ENCODE measurements around the gene POLR3F. TPM values are rescaled to one million over a fixed set of nuclear protein-coding genes. Genes with fewer than 3 reads are reported as not detected.

The POLR3F gene
- total and polyA plus RNA-seq, 4 donors: 6.5 to 13.3 (median 7.5) TPM

GRCh38 chr20:18436847-18437246, 30.3 kb upstream of the POLR3F start:
- Histone ChIP-seq H3K27ac (ENCODE audit: low read depth in 1 of 2, low read length in 1 of 2) (no peak overlapping the region), H3K9me3 (ENCODE audit: control insufficient read depth in 4 of 4, insufficient read depth in 3 of 4, low read length in 3 of 4) (no peaks in the 10 kb centered on the region), H3K4me1 (ENCODE audit: control insufficient read depth in 5 of 5, insufficient read depth in 5 of 5, low read length in 5 of 5) (no peaks in the 10 kb centered on the region), H3K27me3 (ENCODE audit: control insufficient read depth in 3 of 3, insufficient read depth in 3 of 3, low read length in 2 of 3) (no peaks in the 10 kb centered on the region), H3K4me3 (no peak overlapping the region), H3K36me3 (ENCODE audit: control insufficient read depth in 4 of 4, insufficient read depth in 4 of 4, low read length in 4 of 4) (peaks cover 0 to 2% (median under 1%) of the 10 kb centered on the region in 4 donors), H3K9ac (ENCODE audit: insufficient read depth in 1 of 2, low read length in 2 of 2) (no peak overlapping the region)
- no peak for TF ChIP-seq CTCF (IDR thresholded peaks at IDR 0.05; ENCODE audit: control extremely low read depth, extremely low read depth)
- DNase-seq (no peak), ATAC-seq (ENCODE audit: insufficient read depth, low FRiP score) (no peak)
- WGBS, 2 donors: 53 to 54% methylated on average over 2 of the region's 2 CpGs

DNA sequence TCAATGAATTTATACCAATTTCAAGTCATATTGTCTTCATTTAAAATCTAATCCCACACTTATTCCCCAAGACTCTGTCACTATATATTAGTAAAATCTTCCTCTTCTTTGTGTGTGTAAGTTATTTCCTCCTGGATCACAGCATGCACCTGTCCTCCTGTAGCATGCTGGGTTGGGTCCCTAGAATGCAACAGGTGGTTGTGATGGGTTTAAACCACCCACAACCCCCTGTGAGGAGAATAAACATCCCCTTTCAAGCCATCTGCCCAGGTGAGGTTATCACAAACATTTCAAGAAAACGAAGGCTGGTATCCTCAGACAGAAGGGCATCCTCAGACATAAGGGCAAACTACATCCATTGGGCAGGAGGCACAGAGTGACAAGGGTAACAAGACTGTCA, 26.8 kb upstream of the POLR3F start:
- Histone ChIP-seq H3K36me3 (ENCODE audit: control insufficient read depth in 4 of 4, insufficient read depth in 4 of 4, low read length in 4 of 4) (no peaks in the 10 kb centered on the region), H3K4me1 (ENCODE audit: control insufficient read depth in 5 of 5, insufficient read depth in 5 of 5, low read length in 5 of 5) (peaks cover 0 to 12% (median 0%) of the 10 kb centered on the region in 5 donors), H3K27ac (ENCODE audit: low read depth in 1 of 2, low read length in 1 of 2) (no peak overlapping the region), H3K9me3 (ENCODE audit: control insufficient read depth in 4 of 4, insufficient read depth in 3 of 4, low read length in 3 of 4) (no peaks in the 10 kb centered on the region), H3K27me3 (ENCODE audit: control insufficient read depth in 3 of 3, insufficient read depth in 3 of 3, low read length in 2 of 3) (no peaks in the 10 kb centered on the region), H3K9ac (ENCODE audit: insufficient read depth in 1 of 2, low read length in 2 of 2) (no peak overlapping the region), H3K4me3 (no peak overlapping the region)
- WGBS, 2 donors: 67 to 91% methylated on average over 1 of the region's 1 CpG
- DNase-seq (no peak), ATAC-seq (ENCODE audit: insufficient read depth, low FRiP score) (no peak)
- no peak for TF ChIP-seq CTCF (IDR thresholded peaks at IDR 0.05; ENCODE audit: control extremely low read depth, extremely low read depth)

GRCh38 chr20:18443886-18444285, 23.3 kb upstream of the POLR3F start:
- ATAC-seq (ENCODE audit: insufficient read depth, low FRiP score) (no peak), DNase-seq (peak; percentile 33 to 68 (median 57))
- Histone ChIP-seq H3K27ac (ENCODE audit: low read depth in 1 of 2, low read length in 1 of 2) (no peak overlapping the region), H3K4me3 (no peak overlapping the region), H3K4me1 (ENCODE audit: control insufficient read depth in 5 of 5, insufficient read depth in 5 of 5, low read length in 5 of 5) (peaks cover 0 to 12% (median 0%) of the 10 kb centered on the region in 5 donors), H3K36me3 (ENCODE audit: control insufficient read depth in 4 of 4, insufficient read depth in 4 of 4, low read length in 4 of 4) (peaks cover 0 to 2% (median 0%) of the 10 kb centered on the region in 4 donors), H3K9ac (ENCODE audit: insufficient read depth in 1 of 2, low read length in 2 of 2) (no peak overlapping the region), H3K27me3 (ENCODE audit: control insufficient read depth in 3 of 3, insufficient read depth in 3 of 3, low read length in 2 of 3) (no peaks in the 10 kb centered on the region), H3K9me3 (ENCODE audit: control insufficient read depth in 4 of 4, insufficient read depth in 3 of 4, low read length in 3 of 4) (no peaks in the 10 kb centered on the region)
- WGBS, 2 donors: 58 to 74% methylated on average over 4 of the region's 4 CpGs
- TF ChIP-seq CTCF (IDR thresholded peaks at IDR 0.05; ENCODE audit: control extremely low read depth, extremely low read depth): no peak

DNA sequence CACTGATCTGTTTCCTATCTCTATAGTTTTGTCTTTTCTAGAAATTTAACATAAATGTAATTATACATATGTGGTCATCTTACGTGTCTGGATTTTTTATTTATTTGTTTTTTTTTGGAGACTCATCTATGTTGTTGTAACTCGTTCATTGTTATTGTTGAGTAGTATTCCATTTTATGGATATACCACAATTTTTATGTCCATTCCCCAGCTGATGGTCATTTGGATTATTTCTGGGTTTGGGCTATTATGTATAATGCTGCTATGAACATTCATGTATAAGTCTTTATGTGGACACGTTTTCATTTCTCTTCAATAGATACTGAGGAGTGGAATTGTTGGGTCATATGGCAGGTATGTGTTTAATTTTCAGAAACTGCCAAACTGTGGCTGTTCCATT, 10.6 kb upstream of the POLR3F start:
- TF ChIP-seq CTCF (IDR thresholded peaks at IDR 0.05; ENCODE audit: control extremely low read depth, extremely low read depth): no peak
- H3K9me3 ChIP-seq (ENCODE audit: control insufficient read depth in 4 of 4, insufficient read depth in 3 of 4, low read length in 3 of 4): peaks cover 0 to 3% (median 0%) of the 10 kb centered on the region in 4 donors
- H3K36me3 ChIP-seq (ENCODE audit: control insufficient read depth in 4 of 4, insufficient read depth in 4 of 4, low read length in 4 of 4): no peaks in the 10 kb centered on the region
- ATAC-seq (ENCODE audit: insufficient read depth, low FRiP score) (no peak), DNase-seq (no peak)
- no peak overlapping the region for H3K4me3 ChIP-seq
- no peaks in the 10 kb centered on the region for H3K27me3 ChIP-seq (ENCODE audit: control insufficient read depth in 3 of 3, insufficient read depth in 3 of 3, low read length in 2 of 3)
- no peak overlapping the region for H3K9ac ChIP-seq (ENCODE audit: insufficient read depth in 1 of 2, low read length in 2 of 2)
- no peaks in the 10 kb centered on the region for H3K4me1 ChIP-seq (ENCODE audit: control insufficient read depth in 5 of 5, insufficient read depth in 5 of 5, low read length in 5 of 5)
- no peak overlapping the region for H3K27ac ChIP-seq (ENCODE audit: low read depth in 1 of 2, low read length in 1 of 2)
- 84 to 90% methylated on average over 3 of the region's 3 CpGs for WGBS, 2 donors
